ENCODE measurements around the gene SCFD2.

DNA sequence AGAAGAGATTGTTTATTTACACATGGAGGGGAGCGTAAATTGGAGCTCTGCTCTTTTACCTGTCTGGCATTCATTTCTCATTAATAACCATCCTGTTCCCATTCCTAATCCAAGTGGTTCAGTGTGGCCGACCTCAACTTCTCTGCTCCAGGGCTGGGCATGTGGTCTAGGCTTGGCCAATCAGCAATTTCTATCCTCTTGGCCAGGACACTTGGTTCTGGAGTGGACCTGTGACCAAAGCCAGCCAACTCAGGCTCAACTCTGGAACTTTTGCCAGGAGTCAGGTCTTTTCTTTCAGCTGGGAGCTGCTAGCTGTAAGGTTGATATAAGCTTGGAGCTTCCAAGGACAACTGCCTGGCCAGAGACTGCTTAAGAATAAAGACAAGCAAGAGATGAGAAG lies 519.4 kb downstream of the SCFD2 start:
- TF ChIP-seq, protein P1, sequence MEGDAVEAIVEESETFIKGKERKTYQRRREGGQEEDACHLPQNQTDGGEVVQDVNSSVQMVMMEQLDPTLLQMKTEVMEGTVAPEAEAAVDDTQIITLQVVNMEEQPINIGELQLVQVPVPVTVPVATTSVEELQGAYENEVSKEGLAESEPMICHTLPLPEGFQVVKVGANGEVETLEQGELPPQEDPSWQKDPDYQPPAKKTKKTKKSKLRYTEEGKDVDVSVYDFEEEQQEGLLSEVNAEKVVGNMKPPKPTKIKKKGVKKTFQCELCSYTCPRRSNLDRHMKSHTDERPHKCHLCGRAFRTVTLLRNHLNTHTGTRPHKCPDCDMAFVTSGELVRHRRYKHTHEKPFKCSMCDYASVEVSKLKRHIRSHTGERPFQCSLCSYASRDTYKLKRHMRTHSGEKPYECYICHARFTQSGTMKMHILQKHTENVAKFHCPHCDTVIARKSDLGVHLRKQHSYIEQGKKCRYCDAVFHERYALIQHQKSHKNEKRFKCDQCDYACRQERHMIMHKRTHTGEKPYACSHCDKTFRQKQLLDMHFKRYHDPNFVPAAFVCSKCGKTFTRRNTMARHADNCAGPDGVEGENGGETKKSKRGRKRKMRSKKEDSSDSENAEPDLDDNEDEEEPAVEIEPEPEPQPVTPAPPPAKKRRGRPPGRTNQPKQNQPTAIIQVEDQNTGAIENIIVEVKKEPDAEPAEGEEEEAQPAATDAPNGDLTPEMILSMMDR (IDR thresholded peaks at IDR 0.05; ENCODE audit: low read depth, low read length) = no peak
- TF ChIP-seq EZH2phosphoT487 (IDR thresholded peaks at IDR 0.05; ENCODE audit: low read depth) = no peak
